GM18873 (cell line): ENCODE measurements around the gene FBN1.

Source experiments
- ATAC-seq: cut with Tn5 transposase; IDR thresholded peaks from one replicate; pipeline ENCODE4 v1.9.1; 2021; ENCODE audit warnings: mild to moderate bottlenecking, moderate library complexity, moderate number of reproducible peaks; ENCODE audit not compliant: unreplicated experiment, low FRiP score

The FBN1 gene

GRCh38 chr15:48477795-48478360 lies 167.6 kb downstream of the FBN1 start:
- ATAC-seq = no peak

- no peak for ATAC-seq
Observed at GRCh38 chr15:48475600-48476395, 169.7 kb downstream of the FBN1 start.

- ATAC-seq = no peak
Observed at GRCh38 chr15:48473667-48474066, 171.8 kb downstream of the FBN1 start.

- no peak for ATAC-seq
Observed at GRCh38 chr15:48472756-48473155, 172.8 kb downstream of the FBN1 start.

- no peak for ATAC-seq
Observed at GRCh38 chr15:48471073-48471472, 174.4 kb downstream of the FBN1 start.

- no peak for ATAC-seq
Observed at GRCh38 chr15:48470096-48470495, 175.4 kb downstream of the FBN1 start.

GRCh38 chr15:48469681-48470080 lies 175.8 kb downstream of the FBN1 start:
- ATAC-seq = no peak

- ATAC-seq = no peak
Observed at GRCh38 chr15:48469271-48469670, 176.2 kb downstream of the FBN1 start.

- no peak for ATAC-seq
Observed at GRCh38 chr15:48467801-48468200, 177.7 kb downstream of the FBN1 start.

- no peak for ATAC-seq
Observed at GRCh38 chr15:48466820-48467219, 178.7 kb downstream of the FBN1 start.

- ATAC-seq = no peak
Observed at GRCh38 chr15:48466079-48466478, 179.4 kb downstream of the FBN1 start.

- ATAC-seq = no peak
Observed at GRCh38 chr15:48465410-48465809, 180.1 kb downstream of the FBN1 start.

- no peak for ATAC-seq
Observed at GRCh38 chr15:48463366-48463880, 182.1 kb downstream of the FBN1 start.

GRCh38 chr15:48462688-48463087 lies 182.8 kb downstream of the FBN1 start:
- no peak for ATAC-seq

GRCh38 chr15:48459571-48460442 lies 185.7 kb downstream of the FBN1 start:
- ATAC-seq = no peak

GRCh38 chr15:48458876-48459275 lies 186.6 kb downstream of the FBN1 start:
- ATAC-seq = no peak

- no peak for ATAC-seq
Observed at GRCh38 chr15:48456134-48456533, 189.4 kb downstream of the FBN1 start.

- no peak for ATAC-seq
Observed at GRCh38 chr15:48451736-48452135, 193.8 kb downstream of the FBN1 start.

- ATAC-seq = no peak
Observed at GRCh38 chr15:48451241-48451640, 194.3 kb downstream of the FBN1 start.

- no peak for ATAC-seq
Observed at GRCh38 chr15:48449734-48450133, 195.8 kb downstream of the FBN1 start.

- no peak for ATAC-seq
Observed at GRCh38 chr15:48447657-48448056, 197.9 kb downstream of the FBN1 start.
